Mesodermal cell (in vitro differentiated cells): Measurements from ENCODE around the gene RGCC.

ENCODE experiments used
- H3K27ac ChIP-seq: 2 replicates; pipeline ENCODE4 v1.7.0; 2013; ENCODE audit warnings: mild to moderate bottlenecking, low read depth, low read length, moderate library complexity; ENCODE audit not compliant: severe bottlenecking
- H3K36me3 ChIP-seq: 2 replicates; pipeline ENCODE4 v1.7.1; 2013; ENCODE audit warnings: mild to moderate bottlenecking, low read length, moderate library complexity; ENCODE audit not compliant: control insufficient read depth, insufficient read depth
- H3K4me1 ChIP-seq: one replicate; pipeline ENCODE4 v1.7.1; 2013; ENCODE audit warnings: mild to moderate bottlenecking, low read length; ENCODE audit not compliant: insufficient read depth, control insufficient read depth, poor library complexity, severe bottlenecking
- H3K4me3 ChIP-seq: 2 replicates; pipeline ENCODE4 v1.7.0; 2013; ENCODE audit warnings: low read length, control low read depth, mild to moderate bottlenecking; ENCODE audit not compliant: insufficient read depth, poor library complexity, severe bottlenecking; ENCODE audit errors: extremely low read depth
- H3K9me3 ChIP-seq: 2 replicates; pipeline ENCODE4 v1.7.1; 2013; ENCODE audit warnings: mild to moderate bottlenecking, low read length, moderate library complexity; ENCODE audit not compliant: control insufficient read depth
- WGBS, 2 experiments: methylation state at CpG; one replicate each; pipeline ENCODE4 v1.1.5; 2013; ENCODE audit warnings: missing lambda C conversion rate in 2 of 2; ENCODE audit not compliant: insufficient coverage in 2 of 2; 5-methylcytosine and 5-hydroxymethylcytosine counted together

RGCC gene

GRCh38 chr13:41452462-41452861, 4.9 kb upstream of the RGCC start:
- H3K36me3 ChIP-seq, result no peaks in the 10 kb centered on the region
- H3K4me3 ChIP-seq, result no peak overlapping the region
- WGBS, 2 experiments, result 88% methylated on average over 2 of the region's 3 CpGs; no CpG with 5 or more reads in 1 of the 2 experiments
- no peaks in the 10 kb centered on the region for H3K9me3 ChIP-seq
- H3K4me1 ChIP-seq, result peaks cover 3% of the 10 kb centered on the region
- no peak overlapping the region for H3K27ac ChIP-seq

GRCh38 chr13:41453620-41454019, 3.7 kb upstream of the RGCC start:
- no peaks in the 10 kb centered on the region for H3K36me3 ChIP-seq
- 87 to 96% methylated on average over 4 of the region's 7 CpGs for WGBS, 2 experiments
- no peak overlapping the region for H3K4me3 ChIP-seq
- no peak overlapping the region for H3K27ac ChIP-seq
- no peaks in the 10 kb centered on the region for H3K9me3 ChIP-seq
- peaks cover 10% of the 10 kb centered on the region for H3K4me1 ChIP-seq

GRCh38 chr13:41454170-41454569, 3.2 kb upstream of the RGCC start:
- no peaks in the 10 kb centered on the region for H3K9me3 ChIP-seq
- no peak overlapping the region for H3K27ac ChIP-seq
- no peaks in the 10 kb centered on the region for H3K36me3 ChIP-seq
- no peak overlapping the region for H3K4me3 ChIP-seq
- 91% methylated on average over 12 to 20 of the region's 22 CpGs for WGBS, 2 experiments
- peaks cover 11% of the 10 kb centered on the region for H3K4me1 ChIP-seq

GRCh38 chr13:41455725-41456419, 1.5 kb upstream of the RGCC start:
- Histone ChIP-seq H3K4me1 (peaks cover 11% of the 10 kb centered on the region), H3K4me3 (no peak overlapping the region), H3K36me3 (no peaks in the 10 kb centered on the region), H3K27ac (no peak overlapping the region), H3K9me3 (no peaks in the 10 kb centered on the region)
- 45 to 48% methylated on average over 13 to 17 of the region's 19 CpGs for WGBS, 2 experiments

- peak overlapping the region; percentile 59 for H3K4me3 ChIP-seq
- peaks cover 11% of the 10 kb centered on the region for H3K4me1 ChIP-seq
- 0 to 1% methylated on average over 29 to 37 of the region's 56 CpGs for WGBS, 2 experiments
- no peaks in the 10 kb centered on the region for H3K36me3 ChIP-seq
- H3K27ac ChIP-seq, result no peak overlapping the region
- no peaks in the 10 kb centered on the region for H3K9me3 ChIP-seq
Observed at GRCh38 chr13:41457589-41458186, 338 bp downstream of the RGCC start.

- Histone ChIP-seq H3K9me3 (no peaks in the 10 kb centered on the region), H3K4me3 (peak overlapping the region; percentile 59), H3K27ac (no peak overlapping the region), H3K4me1 (peaks cover 11% of the 10 kb centered on the region), H3K36me3 (no peaks in the 10 kb centered on the region)
- WGBS, 2 experiments, result 0 to 4% methylated on average over 38 to 48 of the region's 50 CpGs
Observed at GRCh38 chr13:41458187-41458760, 924 bp downstream of the RGCC start.

- peaks cover 11% of the 10 kb centered on the region for H3K4me1 ChIP-seq
- no peak overlapping the region for H3K27ac ChIP-seq
- 78 to 83% methylated on average over 3 of the region's 4 CpGs for WGBS, 2 experiments
- no peaks in the 10 kb centered on the region for H3K36me3 ChIP-seq
- H3K9me3 ChIP-seq, result no peaks in the 10 kb centered on the region
- H3K4me3 ChIP-seq, result peak overlapping the region; percentile 59
Observed at GRCh38 chr13:41458761-41459431, 1.5 kb downstream of the RGCC start.

- Histone ChIP-seq H3K27ac (no peak overlapping the region), H3K36me3 (no peaks in the 10 kb centered on the region), H3K9me3 (no peaks in the 10 kb centered on the region), H3K4me3 (peak overlapping the region; percentile 12), H3K4me1 (peaks cover 12% of the 10 kb centered on the region)
- WGBS, 2 experiments, result 73 to 88% methylated on average over 3 to 4 of the region's 7 CpGs
Observed at GRCh38 chr13:41459432-41460073, 2.2 kb downstream of the RGCC start.

- H3K27ac ChIP-seq, result no peak overlapping the region
- peaks cover 17% of the 10 kb centered on the region for H3K4me1 ChIP-seq
- H3K36me3 ChIP-seq, result no peaks in the 10 kb centered on the region
- H3K9me3 ChIP-seq, result no peaks in the 10 kb centered on the region
- WGBS, 2 experiments, result 77 to 90% methylated on average over 2 of the region's 2 CpGs
- no peak overlapping the region for H3K4me3 ChIP-seq
Observed at GRCh38 chr13:41460074-41460465, 2.7 kb downstream of the RGCC start.

GRCh38 chr13:41460930-41461329, 3.6 kb downstream of the RGCC start:
- H3K4me3 ChIP-seq, result no peak overlapping the region
- peaks cover 22% of the 10 kb centered on the region for H3K4me1 ChIP-seq
- no peaks in the 10 kb centered on the region for H3K9me3 ChIP-seq
- H3K36me3 ChIP-seq, result no peaks in the 10 kb centered on the region
- H3K27ac ChIP-seq, result no peak overlapping the region
- whole genome bisulfite sequencing, 2 experiments, result no CpG with 5 or more reads among the region's 2 CpGs
